GM21360 (cell line): ENCODE results near the gene PLCH1.

Source experiments
- ATAC-seq: cut with Tn5 transposase; IDR thresholded peaks from one replicate; pipeline ENCODE4 v1.9.1; 2021; ENCODE audit warnings: mild to moderate bottlenecking, moderate library complexity; ENCODE audit not compliant: unreplicated experiment

The PLCH1 gene

GRCh38 chr3:155745795-155746550 lies 1.1 kb upstream of the PLCH1 start:
- no peak for ATAC-seq

- peak; percentile 36 for ATAC-seq
Observed at GRCh38 chr3:155744010-155744625, 753 bp downstream of the PLCH1 start.

GRCh38 chr3:155743606-155744005 lies 1.3 kb downstream of the PLCH1 start:
- no peak for ATAC-seq

DNA sequence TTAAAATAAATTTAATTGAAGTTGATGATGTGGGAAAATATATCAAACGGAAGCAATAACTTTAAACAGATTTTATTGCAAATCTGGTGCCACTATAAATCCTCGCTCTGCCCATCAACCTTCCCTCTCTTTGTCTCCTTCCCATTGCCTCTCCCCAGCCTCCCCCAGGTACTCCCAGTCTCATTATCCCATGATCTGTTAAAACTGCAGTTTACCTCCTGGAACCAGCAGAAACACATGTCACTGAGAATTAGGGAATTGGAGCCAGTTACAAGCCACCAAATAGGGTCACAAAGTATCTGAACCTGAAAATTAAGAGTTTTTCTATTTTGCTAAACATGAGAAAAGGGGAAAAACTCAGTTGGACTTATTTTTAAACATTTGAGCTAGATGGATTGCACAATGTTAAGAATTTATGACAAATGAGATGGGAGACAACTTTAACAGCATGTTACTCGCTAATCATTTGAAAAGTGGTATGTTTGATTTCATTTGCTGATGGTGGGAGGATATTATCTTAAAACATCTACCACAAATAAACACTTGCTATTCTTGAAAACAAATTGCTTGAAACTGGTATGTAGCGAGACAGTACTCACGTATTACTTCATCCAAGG lies 2.4 kb downstream of the PLCH1 start:
- no peak for ATAC-seq

DNA sequence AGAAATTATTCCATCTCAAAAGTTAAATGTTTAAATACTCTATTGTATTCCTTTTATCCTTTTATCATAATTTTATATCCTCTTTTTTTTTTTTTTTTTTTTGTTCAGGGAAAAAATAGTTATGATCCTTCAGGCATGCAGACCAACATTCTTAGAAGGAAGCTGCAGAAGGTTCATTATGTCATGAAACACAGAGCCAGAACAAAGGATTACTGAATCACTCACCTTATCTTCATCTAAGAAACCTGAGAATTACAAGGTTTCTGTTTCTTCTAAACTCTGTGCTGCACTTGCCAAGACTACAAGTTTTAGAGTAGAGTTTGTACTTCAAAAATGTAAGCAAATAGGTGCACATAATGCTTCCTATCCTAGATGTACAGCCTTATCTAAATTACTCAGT lies 3.3 kb downstream of the PLCH1 start:
- ATAC-seq, result no peak

- no peak for ATAC-seq
Observed at GRCh38 chr3:155741101-155741500, 3.8 kb downstream of the PLCH1 start.

DNA sequence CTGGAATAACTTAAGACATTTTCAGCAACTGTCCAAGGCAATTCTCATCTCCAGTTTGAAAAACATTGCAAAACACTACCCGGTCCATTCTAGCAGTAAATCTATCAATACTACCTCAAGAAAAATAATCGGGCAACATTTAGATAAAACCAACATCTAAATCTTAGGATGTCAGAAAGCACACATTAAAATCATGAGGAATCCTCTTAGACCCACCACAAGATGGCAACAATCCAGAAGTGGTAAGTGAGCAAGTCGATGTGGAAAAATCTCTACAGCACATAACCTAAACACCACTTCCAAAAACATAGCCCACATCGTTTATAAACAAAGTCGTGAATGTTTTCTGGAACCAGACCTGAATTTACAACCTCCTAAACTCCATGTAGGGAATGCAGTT lies 5.7 kb downstream of the PLCH1 start:
- no peak for ATAC-seq

- no peak for ATAC-seq
Observed at GRCh38 chr3:155738580-155739076, 6.2 kb downstream of the PLCH1 start.

DNA sequence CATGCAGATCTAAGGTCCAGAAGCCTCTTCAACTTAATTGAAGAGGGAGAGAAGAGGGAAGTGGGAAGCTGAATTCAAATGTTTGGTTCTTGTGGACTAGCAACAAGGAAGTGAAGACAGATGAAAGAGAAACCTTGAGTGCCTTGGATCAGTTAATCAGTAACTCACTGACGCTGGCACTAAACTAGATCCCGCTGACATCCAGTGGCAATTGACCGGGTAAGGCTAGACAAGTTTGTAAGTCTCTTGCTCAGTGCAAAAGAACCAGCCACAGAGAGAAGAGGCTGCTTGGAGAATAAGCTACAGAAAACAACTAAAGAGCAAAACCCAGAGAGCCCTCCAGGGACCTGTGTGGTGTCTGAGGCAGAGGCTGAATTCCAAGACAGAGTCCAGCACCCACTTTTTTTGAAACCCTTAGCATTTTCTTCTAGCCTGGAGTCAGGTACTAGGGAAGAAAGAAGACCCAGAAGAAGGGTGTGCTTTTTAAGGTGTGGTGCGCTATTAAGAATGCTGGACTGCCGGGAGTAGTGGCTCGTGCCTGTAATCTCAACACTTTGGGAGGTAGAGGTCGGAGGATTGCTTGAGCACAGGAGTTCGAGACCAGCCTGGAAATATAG lies 6.9 kb downstream of the PLCH1 start:
- ATAC-seq, result no peak

- no peak for ATAC-seq
Observed at GRCh38 chr3:155736381-155736780, 8.5 kb downstream of the PLCH1 start.

GRCh38 chr3:155730843-155731242 lies 14.0 kb downstream of the PLCH1 start:
- ATAC-seq, result no peak

DNA sequence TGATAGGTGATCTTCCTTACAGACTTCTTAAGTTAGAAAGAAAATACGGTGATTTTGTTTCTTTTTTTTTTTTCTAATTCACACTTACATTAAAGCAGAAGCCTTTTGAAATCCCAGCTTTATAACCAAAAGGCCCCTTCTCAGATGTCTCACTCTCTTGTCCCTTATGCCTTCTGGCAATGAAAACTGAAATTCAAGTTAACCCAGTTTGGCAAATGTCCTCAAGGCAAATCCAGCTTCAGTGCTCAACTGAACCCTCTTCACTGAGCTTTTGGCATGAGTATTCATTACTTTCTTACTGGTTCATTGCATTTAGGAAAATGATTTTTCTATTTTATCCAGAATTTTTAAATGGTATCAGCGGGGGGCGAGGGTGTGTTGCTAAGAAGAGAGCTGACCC lies 17.0 kb downstream of the PLCH1 start:
- no peak for ATAC-seq

DNA sequence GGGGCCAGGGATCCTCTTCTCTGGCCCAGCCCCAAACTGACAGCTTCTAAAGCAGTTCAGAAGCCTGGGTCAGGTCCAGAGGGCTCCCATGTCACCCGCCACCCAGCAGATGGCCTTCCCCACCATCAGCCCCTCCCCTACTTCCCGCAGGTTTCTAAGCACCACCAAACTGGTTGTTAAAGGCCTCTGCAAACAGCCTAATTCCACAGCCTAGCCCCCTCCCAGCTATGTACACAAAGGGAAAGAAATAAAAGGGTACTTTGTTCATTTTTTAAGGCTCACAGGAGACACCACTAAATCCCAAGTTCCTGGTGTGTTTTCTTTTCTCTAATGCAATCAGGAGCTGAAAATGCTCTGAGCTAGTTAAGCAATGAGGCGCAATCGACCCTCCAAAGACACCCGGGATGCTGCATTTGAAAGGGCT lies 30.6 kb downstream of the PLCH1 start:
- no peak for ATAC-seq

DNA sequence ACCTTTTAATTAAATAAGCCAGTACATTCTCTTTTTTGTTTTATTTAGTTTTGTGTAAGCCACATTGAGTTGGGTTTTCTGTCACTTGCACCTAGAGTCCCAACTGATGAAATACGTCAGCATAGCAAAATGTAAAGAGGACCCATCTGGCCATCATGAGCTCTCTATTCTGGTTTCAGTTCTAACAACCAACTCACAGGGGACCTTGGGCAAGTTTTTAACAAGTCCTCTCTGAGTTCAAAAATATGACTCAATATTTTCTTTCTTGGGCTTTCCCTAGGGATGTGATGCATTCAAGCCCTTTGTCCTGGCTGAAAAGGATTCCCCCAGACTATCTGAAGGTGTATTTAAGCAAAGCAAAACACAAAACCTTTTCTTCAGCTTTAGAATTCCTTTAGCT lies 32.9 kb downstream of the PLCH1 start:
- peak; percentile 91 for ATAC-seq

DNA sequence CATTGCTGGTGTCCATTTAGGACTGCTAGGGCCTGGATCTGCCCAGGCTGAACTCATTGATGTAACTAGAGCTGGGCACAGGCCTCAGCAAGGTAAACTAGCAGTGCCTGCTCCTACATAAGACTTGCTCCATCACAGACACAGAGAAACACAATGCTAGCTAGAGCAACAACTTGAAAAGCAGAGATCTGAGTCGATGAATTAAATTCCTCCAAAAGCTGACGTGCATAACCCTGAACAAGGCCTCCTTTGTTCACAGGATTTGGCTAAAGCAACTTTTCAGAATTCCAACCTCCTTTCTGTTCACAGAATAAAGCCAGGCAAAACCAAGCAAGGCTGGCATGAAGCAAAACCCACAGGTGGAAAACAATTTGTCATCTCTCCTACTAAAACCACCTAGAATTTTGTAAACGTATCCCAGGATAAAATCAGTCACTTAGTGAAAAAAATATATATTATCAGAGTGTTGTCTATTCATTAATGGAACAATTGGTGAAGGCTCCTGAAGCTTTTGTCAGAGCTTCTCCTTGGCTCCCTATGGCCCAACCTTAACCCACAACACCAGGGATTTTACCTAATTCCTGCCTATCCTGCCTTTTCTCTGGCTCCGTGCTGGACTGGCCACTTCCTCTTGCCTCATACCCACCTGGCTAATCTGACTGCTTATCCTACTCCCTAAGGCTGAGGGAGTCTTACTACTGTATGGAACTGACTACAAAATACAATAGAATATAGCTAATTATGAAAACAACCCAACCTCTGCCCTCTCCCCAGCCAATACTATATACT lies 39.9 kb downstream of the PLCH1 start:
- no peak for ATAC-seq

GRCh38 chr3:155704061-155704460 lies 40.8 kb downstream of the PLCH1 start:
- ATAC-seq, result no peak

DNA sequence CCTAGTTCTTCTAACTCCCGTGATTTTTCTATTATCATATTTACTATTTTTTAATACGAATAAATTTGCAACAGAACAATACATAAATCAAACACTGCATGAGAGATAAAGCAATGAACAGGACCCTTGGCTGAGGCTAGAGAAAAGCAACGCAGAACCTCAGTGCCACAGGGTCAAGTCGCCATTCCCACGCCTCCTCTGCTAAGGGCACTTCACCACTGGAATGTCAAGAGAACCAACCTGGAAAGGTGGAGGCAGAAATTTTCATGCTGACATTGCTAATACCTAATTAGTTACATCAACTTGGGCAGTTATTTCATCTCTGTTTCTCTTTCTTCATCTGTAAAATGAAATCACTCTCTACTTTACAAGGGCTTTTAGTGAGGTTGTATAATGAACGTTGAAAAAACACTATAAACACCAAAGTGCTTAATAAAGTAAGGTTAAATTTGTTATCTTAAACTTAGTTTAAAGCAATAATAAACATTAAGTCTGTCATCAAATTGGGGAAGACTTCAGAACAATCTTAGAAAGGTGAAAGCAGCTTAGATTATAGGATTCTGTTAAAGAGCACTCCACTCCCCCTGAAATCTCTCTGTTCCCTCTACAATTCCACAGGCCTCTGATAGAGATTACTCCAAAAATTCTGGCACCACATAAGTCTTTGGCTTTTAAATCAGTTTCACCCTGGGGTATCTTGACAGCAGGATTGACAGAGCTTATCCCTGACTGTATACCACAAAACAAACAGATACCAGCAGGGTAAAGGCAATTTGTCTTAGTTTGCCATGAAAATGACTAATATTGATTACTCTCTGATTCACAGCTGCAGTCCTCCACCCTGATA lies 41.9 kb downstream of the PLCH1 start:
- no peak for ATAC-seq

GRCh38 chr3:155701882-155702465 lies 42.9 kb downstream of the PLCH1 start:
- ATAC-seq, result peak; percentile 70

DNA sequence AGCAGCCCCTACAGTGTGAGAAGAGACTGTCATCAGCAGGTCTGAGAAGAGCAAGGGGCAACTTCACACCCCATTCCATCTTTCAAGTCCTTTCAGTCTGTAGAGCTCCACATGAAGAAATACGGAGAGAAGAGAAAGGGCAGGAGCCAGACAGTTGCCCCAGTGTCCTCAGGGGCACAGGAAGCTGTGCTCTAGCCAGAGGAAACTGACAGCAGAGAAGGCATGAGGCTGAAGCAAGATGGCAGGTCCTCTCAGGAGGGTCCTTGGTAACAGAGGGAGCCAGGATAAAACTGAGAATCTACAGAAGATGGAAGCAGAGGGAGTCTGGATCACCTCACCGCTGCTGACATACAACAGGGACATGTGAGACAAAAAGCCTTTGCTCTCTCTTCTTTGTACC lies 47.3 kb downstream of the PLCH1 start:
- no peak for ATAC-seq

DNA sequence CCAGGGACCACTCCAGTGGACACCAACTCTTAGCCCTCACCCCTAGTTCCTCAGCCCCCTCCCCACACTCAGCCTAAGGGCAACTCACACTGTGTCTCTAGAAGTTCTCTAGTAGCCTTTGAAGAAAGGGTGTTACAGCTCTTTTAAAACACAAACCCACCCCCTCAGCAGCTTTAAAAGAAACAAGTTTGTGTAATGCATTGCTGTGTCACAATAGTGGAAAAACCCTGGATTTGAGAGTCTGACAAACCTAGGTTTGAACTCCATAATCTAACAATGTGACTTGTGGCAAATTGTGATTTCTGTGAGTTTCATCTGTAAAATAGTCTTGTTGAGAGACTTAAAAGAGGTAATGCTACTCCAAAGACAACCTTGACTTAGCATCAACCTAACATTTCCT lies 54.0 kb downstream of the PLCH1 start:
- ATAC-seq, result no peak
